ENCODE data around the gene TEC. TPM values are rescaled to one million over a fixed set of nuclear protein-coding genes. Genes with fewer than 3 reads are reported as not detected.

The TEC gene
- total RNA-seq, 4 donors from 2014 or later: 3.6 to 12.7 (median 3.9) TPM

- H3K9me3 ChIP-seq: no peaks in the 10 kb centered on the region
- 89 to 94% methylated on average over 3 of the region's 3 CpGs for WGBS, 2 donors
- H3K27ac ChIP-seq: no peak overlapping the region
- no peaks in the 10 kb centered on the region for H3K36me3 ChIP-seq
- TF ChIP-seq POLR2A (IDR thresholded peaks at IDR 0.05) (no peak), CTCF (IDR thresholded peaks at IDR 0.05) (no peak)
- H3K4me1 ChIP-seq: no peaks in the 10 kb centered on the region
- intact Hi-C loops (cut with DNase I): no loop called here
- H3K27me3 ChIP-seq: no peaks in the 10 kb centered on the region
- DNase-seq: no peak
- no peak overlapping the region for H3K4me3 ChIP-seq (replicated peaks in 1 of 3)
Observed at GRCh38 chr4:48149827-48150370, 119.7 kb downstream of the TEC start.

- no peak for DNase-seq
- intact Hi-C loops (cut with DNase I): no loop called here
- Histone ChIP-seq H3K36me3 (no peaks in the 10 kb centered on the region), H3K27me3 (no peaks in the 10 kb centered on the region), H3K27ac (no peak overlapping the region), H3K4me1 (no peaks in the 10 kb centered on the region), H3K4me3 (replicated peaks in 1 of 3) (no peak overlapping the region), H3K9me3 (no peaks in the 10 kb centered on the region)
- WGBS, 2 donors: 92 to 97% methylated on average over 1 of the region's 1 CpG
- TF ChIP-seq CTCF (IDR thresholded peaks at IDR 0.05) (no peak), POLR2A (IDR thresholded peaks at IDR 0.05) (no peak)
Observed at GRCh38 chr4:48147621-48148020, 122.0 kb downstream of the TEC start.

- WGBS, 2 donors: 54 to 55% methylated on average over 2 of the region's 2 CpGs
- H3K4me1 ChIP-seq: peaks cover 4 to 7% of the 10 kb centered on the region in 2 donors
- H3K36me3 ChIP-seq: no peaks in the 10 kb centered on the region
- TF ChIP-seq CTCF (IDR thresholded peaks at IDR 0.05) (peak in 4 of 6 experiments; percentile 34 to 80 (median 61)), POLR2A (IDR thresholded peaks at IDR 0.05) (no peak)
- intact Hi-C loops (cut with DNase I): no loop called here
- H3K27ac ChIP-seq: no peak overlapping the region
- no peaks in the 10 kb centered on the region for H3K27me3 ChIP-seq
- H3K9me3 ChIP-seq: no peaks in the 10 kb centered on the region
- no peak overlapping the region for H3K4me3 ChIP-seq (replicated peaks in 1 of 3)
- no peak for DNase-seq
Observed at GRCh38 chr4:48141048-48141447, 128.6 kb downstream of the TEC start.

GRCh38 chr4:48139691-48140090, 129.9 kb downstream of the TEC start:
- Histone ChIP-seq H3K36me3 (no peaks in the 10 kb centered on the region), H3K4me1 (peaks cover 4 to 7% of the 10 kb centered on the region in 2 donors), H3K27me3 (no peaks in the 10 kb centered on the region), H3K9me3 (no peaks in the 10 kb centered on the region), H3K27ac (no peak overlapping the region), H3K4me3 (replicated peaks in 1 of 3) (no peak overlapping the region)
- WGBS, 2 donors: 49 to 57% methylated on average over 3 of the region's 3 CpGs
- TF ChIP-seq CTCF (IDR thresholded peaks at IDR 0.05): no peak
- no peak for TF ChIP-seq POLR2A (IDR thresholded peaks at IDR 0.05)
- intact Hi-C loops (cut with DNase I): no loop called here
- peak; percentile 47 to 64 for DNase-seq

GRCh38 chr4:48138936-48139335, 130.7 kb downstream of the TEC start:
- intact Hi-C loops (cut with DNase I): no loop called here
- Histone ChIP-seq H3K4me3 (replicated peaks in 1 of 3) (no peak overlapping the region), H3K27ac (no peak overlapping the region), H3K27me3 (no peaks in the 10 kb centered on the region), H3K9me3 (no peaks in the 10 kb centered on the region), H3K36me3 (no peaks in the 10 kb centered on the region), H3K4me1 (peaks cover 5 to 11% of the 10 kb centered on the region in 2 donors)
- WGBS, 2 donors: 66 to 77% methylated on average over 3 of the region's 3 CpGs
- TF ChIP-seq CTCF (IDR thresholded peaks at IDR 0.05): no peak
- no peak for TF ChIP-seq POLR2A (IDR thresholded peaks at IDR 0.05)
- no peak for DNase-seq

Measured in thyroid gland (tissue), 4 donors.